ENCODE results near the gene MTTP.

Gene MTTP

GRCh38 chr4:99664716-99665115 is 90.1 kb downstream of the MTTP start:
- DNase-seq (ENCODE audit: insufficient read length, low spot score) (no peak), FAIRE-seq (no peak)

GRCh38 chr4:99665983-99666382 is 91.4 kb downstream of the MTTP start:
- DNase-seq (ENCODE audit: insufficient read length, low spot score) (no peak), FAIRE-seq (no peak)

DNA sequence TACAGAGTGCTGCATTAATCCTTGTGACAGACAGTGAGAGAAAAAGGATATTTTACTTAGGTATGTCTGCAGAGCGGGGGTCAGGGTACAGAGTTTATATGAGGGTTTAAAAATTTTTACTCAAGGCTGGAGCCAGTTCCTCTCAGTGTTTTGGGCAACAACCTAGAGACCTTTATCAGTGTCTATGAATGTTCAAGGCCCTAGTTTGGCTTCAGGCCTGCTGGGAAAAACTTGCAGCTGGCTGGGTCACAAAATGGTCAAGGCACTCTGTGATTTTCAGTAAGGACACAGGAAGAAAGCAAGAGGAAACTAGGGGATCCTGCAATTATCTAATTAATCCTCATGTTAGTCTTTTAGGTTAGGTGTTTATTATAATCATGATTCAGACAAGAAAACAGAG is 93.8 kb downstream of the MTTP start:
- FAIRE-seq (no peak), DNase-seq (ENCODE audit: insufficient read length, low spot score) (no peak)

GRCh38 chr4:99669084-99669483 is 94.5 kb downstream of the MTTP start:
- FAIRE-seq = no peak

GRCh38 chr4:99670409-99671073 is 95.9 kb downstream of the MTTP start:
- DNase-seq (ENCODE audit: insufficient read length, low spot score) = no peak
- no peak for FAIRE-seq

More at GRCh38 chr4:99669084-99669483, 94.5 kb downstream of the MTTP start:
- DNase-seq (ENCODE audit: insufficient read length, low spot score) = no peak
